Psoas muscle (tissue), 8 donors: ENCODE data around the gene ZNF638. TPM values are rescaled to one million over a fixed set of nuclear protein-coding genes. Genes with fewer than 3 reads are reported as not detected.

Source experiments
- ATAC-seq, 4 donors: fragments of 200-7000 bp; cut with Tn5 transposase; one replicate each; pipeline ENCODE4 v1.9.1; 2020; ENCODE audit warnings: moderate library complexity in 3 of 4, mild to moderate bottlenecking in 2 of 4
- DNase-seq, 2 donors: peaks; one replicate each; pipeline ENCODE4 v3.0.0-alpha.2; 2020
- H3K27ac ChIP-seq: fragments of 200-600 bp; one replicate; pipeline ENCODE4 v1.8.0; 2022
- H3K27me3 ChIP-seq, 3 donors: fragments of 200-600 bp in 1 of 3; one replicate each; pipeline versions ENCODE4 v1.6.1 to v1.8.0; 2013 to 2022; ENCODE audit warnings: low read length in 2 of 3, mild to moderate bottlenecking in 2 of 3, moderate library complexity in 1 of 3; ENCODE audit not compliant: insufficient read depth in 3 of 3
- H3K36me3 ChIP-seq, 2 donors: fragments of 200-600 bp in 1 of 2; one replicate each; pipeline versions ENCODE4 v1.6.1 to v1.8.0; 2013 to 2022; ENCODE audit warnings: low read depth in 1 of 2, mild to moderate bottlenecking in 1 of 2, moderate library complexity in 1 of 2; ENCODE audit not compliant: insufficient read depth in 1 of 2
- H3K4me1 ChIP-seq: fragments of 200-600 bp; one replicate; pipeline ENCODE4 v1.8.0; 2022
- H3K4me3 ChIP-seq: fragments of 200-600 bp; one replicate; pipeline ENCODE4 v1.8.0; 2022; ENCODE audit warnings: mild to moderate bottlenecking
- H3K9me3 ChIP-seq: fragments of 200-600 bp; one replicate; pipeline ENCODE4 v1.8.0; 2022
- CTCF ChIP-seq: fragments of 200-600 bp; IDR thresholded peaks from one replicate; pipeline ENCODE4 v1.8.0; 2022; ENCODE audit warnings: antibody characterized with exemption
- WGBS, 3 donors: extraction: QIAGEN DNeasy Blood & Tissue Kit; methylation state at CpG; one replicate each; pipeline versions ENCODE4 v1.1.6 to v1.1.7; 2013; 5-methylcytosine and 5-hydroxymethylcytosine counted together
- intact Hi-C, 2 donors: fragments of 100-400 bp; cut with DNase I; formaldehyde crosslinking; loops; one replicate each; pipeline versions ENCODE4 v1.11.0 to v1.14.2; 2022
- polyA plus RNA-seq, 3 donors: library from polyadenylated mRNA; stranded (reverse); fragments of 200-250 nt; gene quantifications; one replicate each; pipeline ENCODE4 v1.2.3, GENCODE V29; 2013
- total RNA-seq, 4 donors: library from RNA; stranded (reverse); fragmentation: NEBNext Ultra II Directional in 2 of 4; extraction: Animal tissue kit (Norgen Biotek cat#: 25700) in 2 of 4; gene quantifications; one replicate each; pipeline versions ENCODE4 v1.2.1 to v1.2.4, GENCODE V29; 2021 to 2023
- donor health status: healthy with polysubstance abuse.
- donor health status: DM: no; HTN: no; CAD: no; lungs with moderate emphysema.
- donor health status: Bipolar disorder and iron deficiency.
- donor health status: healthy.
- donor health status: DM: yes; HTN: yes; CAD: no.
- donor health status: DM: no; HTN: no; CAD: no.
- donor health status: DM: no; HTN: no; CAD: no.
- donor health status: DM: yes; HTN: yes; CAD: no.

The ZNF638 gene
- total and polyA plus RNA-seq, 7 donors, result 50.5 to 73.6 (median 62.3) TPM

GRCh38 chr2:71474744-71475397 lies 143.3 kb downstream of the ZNF638 start:
- DNase-seq, result no peak
- Histone ChIP-seq H3K36me3 (peaks cover 0 to 10% of the 10 kb centered on the region in 2 donors), H3K27me3 (no peaks in the 10 kb centered on the region), H3K4me1 (peaks cover 64% of the 10 kb centered on the region), H3K27ac (peak overlapping the region; percentile 90), H3K9me3 (no peaks in the 10 kb centered on the region), H3K4me3 (no peak overlapping the region)
- ATAC-seq, result peak in 3 of 4 donors; percentile 3 to 21 (median 8)
- intact Hi-C loops, result no loop called here
- no peak for TF ChIP-seq CTCF
- 45 to 67% (median 50%) methylated on average over 10 of the region's 10 CpGs for WGBS, 3 donors

- TF ChIP-seq CTCF, result no peak
- peak overlapping the region; percentile 90 for H3K27ac ChIP-seq
- no peaks in the 10 kb centered on the region for H3K9me3 ChIP-seq
- no peak overlapping the region for H3K4me3 ChIP-seq
- no peak for DNase-seq
- H3K4me1 ChIP-seq, result peaks cover 52% of the 10 kb centered on the region
- intact Hi-C loops, result no loop called here
- no peaks in the 10 kb centered on the region for H3K27me3 ChIP-seq
- peak in 2 of 4 donors; percentile 68 to 72 for ATAC-seq
- peaks cover 0 to 26% of the 10 kb centered on the region in 2 donors for H3K36me3 ChIP-seq
- WGBS, 3 donors, result 21 to 50% (median 24%) methylated on average over 1 of the region's 1 CpG
Observed at GRCh38 chr2:71476495-71476894, 144.9 kb downstream of the ZNF638 start.

- Histone ChIP-seq H3K9me3 (no peaks in the 10 kb centered on the region), H3K4me1 (peaks cover 49% of the 10 kb centered on the region), H3K27me3 (no peaks in the 10 kb centered on the region), H3K4me3 (no peak overlapping the region), H3K27ac (peak overlapping the region; percentile 90), H3K36me3 (peaks cover 0 to 28% of the 10 kb centered on the region in 2 donors)
- DNase-seq (no peak), ATAC-seq (peak in 3 of 4 donors; percentile 32 to 65 (median 38))
- no peak for TF ChIP-seq CTCF
- WGBS, 3 donors, result 46 to 76% (median 50%) methylated on average over 6 of the region's 6 CpGs
- intact Hi-C loops, result no loop called here
Observed at GRCh38 chr2:71477231-71477691, 145.7 kb downstream of the ZNF638 start.

GRCh38 chr2:71478806-71479205 lies 147.2 kb downstream of the ZNF638 start:
- H3K4me1 ChIP-seq, result peaks cover 37% of the 10 kb centered on the region
- intact Hi-C loops, result no loop called here
- peaks cover 0 to 38% of the 10 kb centered on the region in 2 donors for H3K36me3 ChIP-seq
- no peak overlapping the region for H3K27ac ChIP-seq
- TF ChIP-seq CTCF, result no peak
- ATAC-seq, result no peak
- no peak overlapping the region for H3K4me3 ChIP-seq
- no peaks in the 10 kb centered on the region for H3K27me3 ChIP-seq
- H3K9me3 ChIP-seq, result no peaks in the 10 kb centered on the region
- WGBS, 3 donors, result 65 to 80% (median 73%) methylated on average over 6 of the region's 6 CpGs
- no peak for DNase-seq
